GM19025 (cell line): Measurements from ENCODE around the gene PYGB.

ENCODE experiments used
- ATAC-seq: cut with Tn5 transposase; IDR thresholded peaks from one replicate; pipeline ENCODE4 v1.9.1; 2021; ENCODE audit warnings: mild to moderate bottlenecking, low read depth, moderate library complexity; ENCODE audit not compliant: unreplicated experiment

Gene PYGB

DNA sequence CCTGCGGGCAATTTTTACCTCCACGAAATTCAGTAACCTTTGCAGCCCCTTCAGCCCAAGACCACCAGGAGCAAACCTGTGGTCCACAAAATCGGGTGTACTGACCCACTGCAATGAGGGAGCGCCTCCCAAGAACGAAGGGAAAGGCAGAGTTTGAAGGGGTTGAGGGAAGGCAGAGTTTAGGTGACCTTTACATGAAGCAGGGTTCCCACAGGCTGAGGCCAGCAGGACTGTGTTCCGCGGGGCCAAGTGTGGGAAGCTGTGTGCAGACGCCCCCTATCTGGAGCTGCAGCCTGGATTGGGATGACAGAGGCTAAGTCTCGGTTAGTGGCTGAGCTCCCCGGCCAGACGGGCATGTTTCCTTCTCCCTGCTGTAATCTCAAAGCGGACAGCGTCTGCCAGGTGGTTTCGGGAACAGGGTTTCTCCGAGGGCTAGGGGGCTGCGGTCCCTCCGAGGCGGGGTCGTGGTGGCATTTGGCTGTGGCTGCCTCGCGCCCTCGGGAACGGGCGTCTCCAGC, 826 bp upstream of the PYGB start:
- ATAC-seq: no peak

DNA sequence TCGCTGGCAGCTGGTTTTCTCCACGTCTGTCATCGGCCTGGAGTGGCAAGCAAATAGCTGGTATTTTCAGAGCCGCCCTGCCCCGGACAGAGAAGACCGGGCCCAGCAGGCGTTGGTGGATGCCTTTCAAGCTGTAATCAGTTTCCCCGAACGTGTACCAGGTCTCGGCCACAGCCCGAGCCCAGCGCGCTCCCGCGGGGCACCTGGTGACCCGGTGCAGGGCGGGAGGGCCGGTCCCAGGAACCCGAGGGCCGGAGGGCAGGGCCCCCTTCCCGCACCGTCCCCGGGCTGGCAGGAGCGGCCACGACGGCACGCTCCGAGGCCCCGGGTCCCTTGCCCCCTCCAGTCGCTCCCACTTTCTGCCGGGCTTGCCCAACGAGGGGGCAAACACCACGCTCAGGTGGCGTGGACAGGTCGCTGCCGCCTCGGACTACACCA, 348 bp upstream of the PYGB start:
- peak; percentile 18 for ATAC-seq

DNA sequence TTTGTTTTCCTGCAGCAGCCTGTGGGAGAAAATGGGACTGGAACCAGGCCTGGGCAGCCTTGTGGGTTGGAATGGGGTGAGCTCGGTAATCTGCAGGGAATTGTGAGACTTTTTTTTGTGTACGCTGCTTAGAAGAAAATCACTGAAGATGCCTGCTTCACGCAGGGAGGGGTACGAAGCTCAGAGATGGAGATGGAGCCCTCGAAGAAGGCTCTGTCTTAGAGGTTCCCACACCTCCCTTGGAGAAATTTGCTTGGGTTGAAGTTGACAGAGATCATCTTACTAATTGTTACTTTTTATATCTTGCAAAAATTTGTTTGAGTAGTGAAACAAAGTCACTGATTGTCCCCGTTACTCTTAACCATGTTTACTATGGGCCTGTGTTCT, 894 bp downstream of the PYGB start:
- no peak for ATAC-seq

DNA sequence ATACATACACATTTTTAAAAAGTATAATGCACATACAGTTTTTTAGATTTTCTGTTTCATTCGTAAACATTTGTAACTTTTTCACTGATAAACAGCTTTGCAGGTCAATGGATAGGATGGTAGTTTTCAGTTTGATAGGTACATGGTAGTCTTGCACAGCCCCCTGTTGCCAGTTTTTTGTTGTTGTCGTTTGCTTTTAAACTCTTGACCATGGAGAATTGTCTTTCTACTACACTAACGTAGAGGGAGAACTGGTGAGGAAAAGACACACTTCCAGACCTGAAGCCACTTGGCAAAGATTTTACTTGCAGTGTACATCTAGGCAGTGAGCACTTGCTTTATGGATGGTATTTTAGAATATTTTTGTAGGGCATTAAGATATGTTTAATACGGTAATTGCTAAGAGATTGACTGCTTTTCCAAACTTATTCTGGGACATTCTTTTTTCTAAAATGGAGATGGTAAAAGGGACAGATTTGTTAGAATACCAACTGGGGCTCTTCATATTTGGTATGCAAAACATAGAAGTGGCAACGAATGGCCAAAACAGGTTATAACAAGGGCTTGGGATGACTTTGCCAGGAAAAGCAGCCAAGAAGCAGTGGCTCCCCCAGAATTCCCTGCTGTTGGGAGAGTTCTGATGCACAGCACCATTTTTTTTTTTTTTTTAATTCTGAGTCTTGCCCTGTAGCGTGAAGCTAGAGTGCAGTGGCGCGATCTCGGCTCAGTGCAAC, 1.5 kb downstream of the PYGB start:
- ATAC-seq: no peak

DNA sequence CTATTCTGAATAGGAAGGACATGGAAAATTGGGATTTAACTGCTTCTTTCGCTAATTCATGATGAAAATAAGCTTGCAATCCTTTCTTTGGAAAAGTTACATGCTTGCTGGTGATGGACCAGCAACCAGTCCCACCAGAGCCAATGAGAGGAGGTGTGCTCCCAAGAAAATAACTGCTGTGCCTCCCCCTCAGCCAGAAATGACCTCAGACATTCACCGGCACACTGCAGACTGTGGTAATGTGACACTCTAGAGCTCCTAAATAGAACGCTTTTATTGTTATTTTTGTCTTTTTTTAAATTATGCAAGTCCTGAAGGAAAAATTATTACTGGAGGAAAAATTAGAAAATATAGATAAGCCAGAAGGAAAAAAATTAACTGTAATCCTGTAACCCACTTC, 2.6 kb downstream of the PYGB start:
- no peak for ATAC-seq

DNA sequence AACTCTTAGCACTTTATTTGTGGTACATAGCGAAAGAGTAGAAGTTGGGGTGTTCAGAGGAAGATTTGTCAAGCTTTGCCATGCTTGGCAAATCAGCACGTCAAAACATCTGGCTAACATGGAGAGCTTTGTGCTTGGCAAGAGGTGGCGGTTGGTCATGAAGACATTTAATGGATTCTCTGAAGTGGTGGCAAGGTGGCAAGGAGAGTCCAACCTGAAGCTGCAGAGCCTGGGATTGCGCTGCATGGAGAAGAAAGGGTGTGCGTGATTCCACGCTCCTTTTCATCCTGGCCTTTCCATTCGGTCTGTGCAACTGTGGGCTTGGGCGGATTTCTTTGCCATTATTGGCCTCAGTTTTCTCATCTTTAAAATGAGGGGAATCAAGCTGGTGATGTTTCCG, 3.1 kb downstream of the PYGB start:
- ATAC-seq: no peak

DNA sequence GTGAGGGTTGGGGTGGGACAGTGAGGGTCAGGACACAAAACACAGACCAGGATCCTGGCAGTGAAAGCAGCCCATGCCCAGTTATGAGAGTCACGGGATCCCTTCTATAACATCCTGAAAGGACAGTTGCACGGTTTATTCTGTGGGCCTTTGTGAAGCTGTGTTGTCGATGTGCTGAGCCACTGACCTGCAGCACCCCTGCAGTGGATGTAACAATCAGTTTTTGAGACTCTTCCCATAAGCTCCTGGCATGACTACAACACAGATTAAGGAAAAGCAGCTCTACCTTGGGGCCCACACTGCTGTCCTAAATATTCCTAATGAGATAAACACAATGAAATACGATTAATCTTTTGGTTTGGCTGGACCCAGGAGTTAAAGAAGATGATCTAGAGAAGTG, 3.7 kb downstream of the PYGB start:
- ATAC-seq: no peak

DNA sequence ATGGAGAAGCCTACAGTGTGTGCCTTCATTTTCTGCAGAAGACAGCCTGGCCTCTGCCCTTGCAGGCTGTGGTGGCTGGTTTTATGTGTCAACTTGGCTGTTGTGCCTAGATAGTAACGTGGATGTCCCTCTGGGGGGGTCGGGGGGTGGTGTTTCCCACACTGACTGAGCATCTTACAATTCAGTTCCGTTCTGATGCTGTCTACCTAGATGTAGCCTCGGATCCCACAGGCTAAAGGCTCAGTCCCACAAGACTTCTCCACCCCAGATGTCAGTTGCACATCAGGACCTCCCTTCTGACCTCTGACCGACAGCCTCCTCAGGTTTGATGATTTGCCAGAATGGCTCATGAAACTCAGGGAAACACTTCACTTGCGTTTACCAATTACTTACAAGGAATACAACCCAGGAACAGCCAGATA, 4.4 kb downstream of the PYGB start:
- no peak for ATAC-seq

DNA sequence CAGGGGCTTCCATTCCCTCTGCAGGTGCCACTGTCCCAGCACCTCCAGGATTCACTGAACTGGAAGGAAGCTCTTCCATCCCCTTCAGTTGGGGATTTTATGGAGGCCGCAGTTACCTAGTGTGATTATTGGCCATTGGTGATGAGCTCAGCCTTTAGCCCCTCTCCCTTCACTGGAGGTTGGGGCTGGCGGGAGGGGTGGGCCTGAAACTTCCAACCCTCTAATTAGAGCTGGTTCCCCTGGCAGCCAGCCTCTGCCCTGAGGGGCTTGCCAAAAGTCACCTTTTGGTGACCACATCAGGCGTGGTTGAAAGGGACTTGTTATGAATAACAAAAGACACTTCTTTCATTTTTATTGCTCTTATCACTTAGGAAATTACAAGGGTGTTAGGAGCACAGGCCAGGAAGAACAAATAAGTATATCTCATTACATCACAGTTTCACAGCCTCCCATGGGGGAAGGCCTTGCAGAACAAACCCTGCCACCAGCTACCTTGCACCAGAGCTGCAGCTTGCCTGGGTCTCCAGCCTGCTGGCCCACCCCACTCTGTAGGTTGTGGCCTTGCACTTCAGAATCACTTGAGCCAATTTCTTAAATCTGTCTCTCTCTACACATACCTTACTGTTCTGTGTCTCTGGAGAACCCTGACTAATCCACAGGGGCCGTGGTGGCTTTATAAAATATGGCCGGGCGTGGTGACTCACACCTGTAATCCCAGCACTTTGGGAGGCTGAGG, 5.0 kb downstream of the PYGB start:
- ATAC-seq: no peak

DNA sequence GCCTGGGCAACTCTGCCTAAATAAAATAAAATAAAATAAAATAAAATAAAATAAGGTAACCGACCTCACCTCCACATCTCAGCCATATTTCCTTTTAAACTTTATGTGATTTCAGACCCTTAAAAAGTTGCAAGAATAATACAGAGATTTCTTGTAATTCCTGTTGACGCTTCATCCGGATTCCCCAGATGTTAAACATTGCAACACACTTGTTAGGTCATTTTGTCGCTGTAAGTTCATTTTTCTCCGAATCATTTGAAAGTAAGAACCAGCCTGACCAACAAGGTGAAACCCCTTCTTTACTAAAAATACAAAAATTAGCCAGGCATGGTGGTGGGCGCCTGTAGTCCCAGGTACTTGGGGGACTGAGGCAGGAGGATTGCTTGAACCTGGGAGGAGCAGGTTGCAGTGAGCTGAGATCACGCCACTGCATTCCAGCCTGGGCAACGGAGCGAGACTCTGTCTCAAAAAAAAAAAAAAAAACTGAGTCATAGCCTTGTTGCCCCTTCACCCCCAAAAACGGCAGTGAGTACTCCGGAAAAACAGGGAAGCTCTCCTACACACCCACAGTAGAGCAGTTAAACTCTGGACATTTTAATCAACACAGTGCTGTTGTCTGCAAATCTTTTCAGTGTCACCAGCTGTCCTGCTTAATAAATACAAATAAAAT, 5.9 kb downstream of the PYGB start:
- no peak for ATAC-seq

DNA sequence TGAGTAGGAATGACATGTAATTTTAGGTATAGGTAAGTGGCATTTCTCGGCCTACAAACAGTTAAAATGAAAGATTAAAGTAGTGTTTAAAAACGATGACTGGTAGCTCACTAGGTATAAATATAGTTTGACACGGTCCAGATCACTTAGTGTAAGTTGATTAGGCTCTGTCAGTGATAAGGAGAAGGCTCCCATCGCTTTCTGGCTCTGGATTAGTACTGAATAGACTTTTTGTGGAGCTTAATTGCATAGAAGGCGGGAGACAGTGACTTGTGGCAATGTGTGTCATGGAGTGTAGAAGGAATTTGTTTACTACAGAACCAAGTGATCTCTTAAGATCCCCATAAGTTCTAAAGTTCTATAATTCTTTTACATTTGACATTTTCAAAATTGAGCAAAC, 6.7 kb downstream of the PYGB start:
- ATAC-seq: no peak

DNA sequence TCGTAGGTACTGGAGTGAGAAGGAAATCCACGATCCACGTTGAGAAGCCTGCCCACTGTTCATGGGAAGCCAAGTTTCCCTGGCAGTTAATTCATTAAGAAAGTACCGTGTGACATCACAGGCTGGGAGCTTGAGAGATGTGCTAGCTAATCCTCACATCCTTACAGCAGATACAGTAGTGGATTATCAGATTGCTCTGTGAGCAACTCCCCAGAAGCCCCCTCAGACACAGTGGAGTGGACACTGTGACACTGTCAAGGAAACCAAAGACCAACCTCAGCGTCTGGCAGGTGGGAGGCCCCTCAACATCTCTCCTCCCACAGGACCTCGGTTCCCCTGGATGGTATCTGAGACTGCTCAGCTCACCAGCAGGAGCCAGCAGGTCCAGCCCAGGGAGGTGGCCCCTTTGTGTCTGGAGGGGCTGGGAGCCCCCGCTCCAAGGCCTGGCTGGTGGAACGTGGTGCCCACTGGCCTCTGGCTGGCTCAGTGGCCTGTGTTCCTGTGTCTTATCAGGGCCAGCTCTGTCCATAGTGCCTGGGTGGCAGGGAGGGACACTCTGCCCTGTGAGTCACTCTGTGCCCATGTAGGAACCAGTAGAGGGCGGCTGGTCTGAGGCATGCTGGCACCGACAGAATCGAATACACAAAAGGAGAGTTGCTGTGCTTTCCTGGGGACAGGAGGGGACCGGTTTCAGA, 7.2 kb downstream of the PYGB start:
- ATAC-seq: no peak

DNA sequence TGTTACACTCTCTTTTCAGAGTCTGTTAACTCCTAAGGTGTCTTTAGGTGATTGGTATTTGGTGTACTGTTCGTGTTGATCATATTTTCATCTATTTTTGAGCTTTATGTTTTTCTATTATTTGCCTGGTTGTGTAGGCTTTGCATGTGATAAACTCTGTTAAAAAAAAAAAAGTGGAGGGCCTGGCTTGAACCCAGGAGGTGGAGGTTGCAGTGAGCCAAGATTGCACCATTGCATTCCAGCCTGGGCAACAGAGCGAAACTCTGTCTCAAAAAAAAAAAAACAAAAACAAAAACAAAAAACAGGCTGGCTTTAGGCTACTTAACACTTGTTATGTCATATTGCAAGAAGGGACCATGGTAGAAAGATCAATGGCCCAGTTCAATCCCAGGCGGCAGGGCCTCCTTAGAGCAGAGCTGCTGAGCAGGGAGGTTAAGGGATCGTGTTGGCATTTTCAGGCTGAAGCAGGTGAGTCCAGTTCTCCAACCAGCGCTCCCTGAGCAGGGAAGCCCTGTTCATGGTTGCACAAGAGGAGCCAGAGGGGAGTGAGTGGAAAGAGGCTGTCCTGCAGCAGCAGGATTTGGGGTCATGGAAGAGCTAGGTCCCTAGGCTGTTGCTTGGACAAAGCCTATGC, 8.5 kb downstream of the PYGB start:
- ATAC-seq: no peak

DNA sequence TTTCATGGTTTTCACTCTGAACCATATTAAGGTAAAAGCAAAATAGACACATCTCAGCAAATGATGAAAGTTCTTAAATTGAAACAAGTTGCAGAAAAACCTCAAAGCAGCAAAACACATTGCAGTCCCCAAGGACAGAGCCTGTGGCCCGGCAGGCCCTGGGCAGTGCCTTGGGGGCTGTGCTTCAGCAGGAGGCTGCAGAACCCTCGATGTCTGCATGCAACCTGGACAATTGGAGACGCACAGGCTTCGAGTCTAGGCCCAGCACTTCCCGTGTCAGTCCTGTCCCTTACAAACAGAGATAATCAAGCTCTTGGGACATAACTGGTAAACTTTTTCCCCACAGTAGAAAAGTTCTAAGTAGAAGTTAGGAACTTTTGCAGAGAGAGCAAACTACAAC, 9.2 kb downstream of the PYGB start:
- ATAC-seq: no peak

DNA sequence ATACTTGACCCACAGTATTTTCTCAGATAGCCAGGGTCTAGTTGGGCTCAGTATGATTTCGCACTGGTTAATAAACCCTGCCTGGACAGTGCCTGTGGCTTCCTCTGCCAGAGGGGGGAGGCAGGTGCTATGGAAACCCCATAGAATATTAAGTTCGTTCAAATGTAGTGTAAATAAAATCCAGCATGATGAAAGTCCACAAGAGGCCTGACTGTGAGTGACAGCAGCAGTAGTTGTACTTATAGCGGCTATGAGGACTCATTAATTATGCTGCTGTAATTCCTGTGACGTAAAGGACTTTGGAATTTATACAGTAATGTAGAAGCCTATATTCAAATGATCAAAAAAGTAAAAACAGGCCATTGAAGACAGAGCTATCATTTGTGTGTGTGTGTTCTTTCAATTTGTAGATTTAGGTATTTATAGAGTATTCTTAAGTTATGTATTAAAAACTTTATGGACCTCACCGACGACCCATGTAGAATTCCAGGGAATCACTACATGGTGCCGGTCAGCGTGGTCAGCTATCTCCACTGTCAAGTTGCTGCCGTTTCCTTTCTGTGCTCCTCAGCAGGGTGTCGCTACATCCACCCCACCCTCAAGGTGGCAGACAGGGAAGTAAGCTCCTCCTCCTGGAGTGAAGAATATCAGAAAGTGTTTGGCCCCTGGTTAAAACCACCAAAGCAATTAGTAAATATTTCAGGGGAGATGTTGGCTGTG, 10.0 kb downstream of the PYGB start:
- ATAC-seq: no peak

DNA sequence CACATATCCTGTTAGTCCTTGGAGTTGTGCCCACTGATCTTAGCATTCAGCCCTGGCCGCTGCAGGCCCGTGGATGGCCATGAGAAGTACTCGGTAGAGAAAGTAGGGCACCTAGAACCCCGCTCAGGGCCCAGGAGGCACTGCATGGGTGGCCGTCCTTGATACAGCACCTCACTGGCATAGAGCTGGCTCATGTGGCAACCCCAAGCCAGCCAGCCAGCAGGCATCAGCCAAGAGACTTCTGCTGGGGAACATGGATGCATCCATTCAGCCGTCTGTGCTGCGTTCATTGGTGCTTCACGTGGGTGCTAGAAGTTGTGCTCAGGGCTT, 10.6 kb downstream of the PYGB start:
- ATAC-seq: no peak

DNA sequence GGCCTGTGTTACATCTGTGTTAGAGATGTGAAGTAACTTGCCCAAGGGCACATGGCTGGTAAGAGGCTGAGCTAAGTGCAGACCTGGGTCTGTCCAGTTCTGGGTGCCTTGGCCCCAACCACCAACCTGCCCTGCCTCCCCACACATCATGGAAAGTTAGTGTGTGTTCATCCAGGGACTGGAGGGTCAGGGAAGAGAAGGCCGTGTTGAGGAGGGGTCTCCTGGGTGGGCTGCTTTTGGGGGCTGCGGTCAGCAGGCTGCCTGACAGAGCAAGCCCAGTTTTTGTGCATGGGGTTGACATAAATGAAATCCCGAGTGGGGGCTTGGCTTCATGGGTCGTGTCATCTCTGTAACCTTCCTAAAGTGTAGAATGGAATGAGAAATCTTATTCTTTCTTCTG, 10.9 kb downstream of the PYGB start:
- no peak for ATAC-seq

DNA sequence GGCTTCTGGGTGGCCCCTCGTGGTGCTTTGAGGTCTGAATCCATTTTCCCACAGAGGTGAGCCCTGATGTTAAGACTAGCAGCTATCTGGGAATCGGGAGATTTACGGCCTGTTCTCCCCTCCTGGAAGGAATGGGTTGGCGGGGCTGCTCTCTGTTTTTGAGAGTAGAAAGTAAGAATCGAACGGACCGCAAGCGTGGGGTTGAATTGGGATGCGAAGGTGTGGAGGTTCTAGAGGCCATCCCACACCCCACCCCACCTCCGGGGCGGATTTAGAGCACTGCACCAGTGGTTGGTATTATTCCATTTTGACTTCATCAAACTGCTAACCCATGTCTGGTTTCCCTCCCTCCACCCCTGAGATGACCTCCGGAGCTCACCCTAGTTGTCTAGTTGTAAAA, 11.5 kb downstream of the PYGB start:
- no peak for ATAC-seq

DNA sequence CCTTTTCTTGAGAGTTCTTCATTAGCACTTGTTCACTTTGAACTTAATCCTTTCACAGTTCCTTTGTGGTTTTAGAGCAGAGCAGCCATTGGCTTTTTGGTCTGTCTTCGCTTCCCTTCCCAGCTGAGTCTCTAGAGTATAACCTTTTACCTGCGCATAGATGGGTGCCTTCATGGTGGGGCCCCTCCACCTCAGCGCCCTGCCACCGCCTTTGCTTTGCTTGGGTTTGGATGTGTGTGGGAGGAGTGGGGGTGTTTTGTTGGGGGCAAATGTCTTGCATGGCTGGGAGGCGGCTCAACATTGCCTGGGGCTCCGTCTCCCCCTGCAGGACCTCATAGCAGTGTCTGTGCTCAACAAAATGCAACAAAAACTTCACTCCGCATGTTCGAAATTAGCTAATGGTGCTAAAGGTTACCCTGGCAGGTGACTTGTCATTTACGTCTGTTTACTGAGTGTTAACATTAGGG, 11.9 kb downstream of the PYGB start:
- ATAC-seq: no peak
